ENCODE results near the gene SEMA3D. TPM values are rescaled to one million over a fixed set of nuclear protein-coding genes. Genes with fewer than 3 reads are reported as not detected.

The SEMA3D gene
- total and polyA plus RNA-seq, 4 donors: 0.18 to 1.2 (median 0.72) TPM

DNA sequence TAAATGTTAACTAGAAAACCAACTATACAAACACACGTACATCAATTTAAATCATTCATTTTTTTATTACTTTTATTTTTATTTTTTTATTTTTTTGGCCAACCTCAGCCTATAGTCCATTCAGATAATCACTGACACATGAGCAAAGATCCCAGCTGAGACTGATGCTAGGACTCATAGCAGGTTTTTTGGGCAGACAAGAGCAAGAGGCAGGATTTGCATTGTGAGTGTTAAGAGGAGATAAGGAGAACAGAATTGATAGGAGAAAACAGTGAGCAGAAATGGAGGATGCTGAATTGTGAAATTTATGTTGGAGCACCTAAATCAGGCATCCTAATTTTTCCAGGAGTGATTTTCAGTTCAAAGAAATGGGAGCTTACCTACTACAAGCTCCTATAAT, 240.3 kb downstream of the SEMA3D start (continued):
- TF ChIP-seq, protein P1, sequence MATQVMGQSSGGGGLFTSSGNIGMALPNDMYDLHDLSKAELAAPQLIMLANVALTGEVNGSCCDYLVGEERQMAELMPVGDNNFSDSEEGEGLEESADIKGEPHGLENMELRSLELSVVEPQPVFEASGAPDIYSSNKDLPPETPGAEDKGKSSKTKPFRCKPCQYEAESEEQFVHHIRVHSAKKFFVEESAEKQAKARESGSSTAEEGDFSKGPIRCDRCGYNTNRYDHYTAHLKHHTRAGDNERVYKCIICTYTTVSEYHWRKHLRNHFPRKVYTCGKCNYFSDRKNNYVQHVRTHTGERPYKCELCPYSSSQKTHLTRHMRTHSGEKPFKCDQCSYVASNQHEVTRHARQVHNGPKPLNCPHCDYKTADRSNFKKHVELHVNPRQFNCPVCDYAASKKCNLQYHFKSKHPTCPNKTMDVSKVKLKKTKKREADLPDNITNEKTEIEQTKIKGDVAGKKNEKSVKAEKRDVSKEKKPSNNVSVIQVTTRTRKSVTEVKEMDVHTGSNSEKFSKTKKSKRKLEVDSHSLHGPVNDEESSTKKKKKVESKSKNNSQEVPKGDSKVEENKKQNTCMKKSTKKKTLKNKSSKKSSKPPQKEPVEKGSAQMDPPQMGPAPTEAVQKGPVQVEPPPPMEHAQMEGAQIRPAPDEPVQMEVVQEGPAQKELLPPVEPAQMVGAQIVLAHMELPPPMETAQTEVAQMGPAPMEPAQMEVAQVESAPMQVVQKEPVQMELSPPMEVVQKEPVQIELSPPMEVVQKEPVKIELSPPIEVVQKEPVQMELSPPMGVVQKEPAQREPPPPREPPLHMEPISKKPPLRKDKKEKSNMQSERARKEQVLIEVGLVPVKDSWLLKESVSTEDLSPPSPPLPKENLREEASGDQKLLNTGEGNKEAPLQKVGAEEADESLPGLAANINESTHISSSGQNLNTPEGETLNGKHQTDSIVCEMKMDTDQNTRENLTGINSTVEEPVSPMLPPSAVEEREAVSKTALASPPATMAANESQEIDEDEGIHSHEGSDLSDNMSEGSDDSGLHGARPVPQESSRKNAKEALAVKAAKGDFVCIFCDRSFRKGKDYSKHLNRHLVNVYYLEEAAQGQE (IDR thresholded peaks at IDR 0.05): no peak

All from liver (tissue), 5 donors.